ENCODE results near the gene DYNAP. TPM values are rescaled to one million over a fixed set of nuclear protein-coding genes. Genes with fewer than 3 reads are reported as not detected.

DYNAP gene
- total RNA-seq, 2 donors from 2014 or later, result not detected

DNA sequence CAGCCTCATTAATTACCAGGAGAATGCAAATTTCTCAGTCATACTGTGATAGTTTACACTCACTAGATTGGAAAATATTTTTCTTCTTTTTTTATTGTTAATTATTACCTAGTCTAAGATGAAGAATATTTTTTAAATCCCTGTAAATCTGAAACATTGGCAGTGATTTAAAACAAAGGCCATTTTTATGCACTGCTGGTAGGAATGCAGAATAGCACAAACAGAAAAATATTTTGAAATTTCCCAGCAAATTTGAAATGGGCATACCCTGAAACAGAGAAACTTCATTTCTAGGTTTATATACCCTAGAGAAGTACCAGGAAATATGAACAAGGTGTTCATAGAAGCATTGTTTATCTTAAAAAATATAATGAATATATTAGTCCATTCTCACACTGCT, 31.0 kb downstream of the DYNAP start:
- no peak overlapping the region for H3K4me3 ChIP-seq
- no peaks in the 10 kb centered on the region for H3K9me3 ChIP-seq
- no peaks in the 10 kb centered on the region for H3K27me3 ChIP-seq (replicated peaks; ENCODE audit: insufficient read depth)
- no peaks in the 10 kb centered on the region for H3K36me3 ChIP-seq
- no peak for TF ChIP-seq POLR2A (IDR thresholded peaks at IDR 0.05)
- TF ChIP-seq, protein P1, sequence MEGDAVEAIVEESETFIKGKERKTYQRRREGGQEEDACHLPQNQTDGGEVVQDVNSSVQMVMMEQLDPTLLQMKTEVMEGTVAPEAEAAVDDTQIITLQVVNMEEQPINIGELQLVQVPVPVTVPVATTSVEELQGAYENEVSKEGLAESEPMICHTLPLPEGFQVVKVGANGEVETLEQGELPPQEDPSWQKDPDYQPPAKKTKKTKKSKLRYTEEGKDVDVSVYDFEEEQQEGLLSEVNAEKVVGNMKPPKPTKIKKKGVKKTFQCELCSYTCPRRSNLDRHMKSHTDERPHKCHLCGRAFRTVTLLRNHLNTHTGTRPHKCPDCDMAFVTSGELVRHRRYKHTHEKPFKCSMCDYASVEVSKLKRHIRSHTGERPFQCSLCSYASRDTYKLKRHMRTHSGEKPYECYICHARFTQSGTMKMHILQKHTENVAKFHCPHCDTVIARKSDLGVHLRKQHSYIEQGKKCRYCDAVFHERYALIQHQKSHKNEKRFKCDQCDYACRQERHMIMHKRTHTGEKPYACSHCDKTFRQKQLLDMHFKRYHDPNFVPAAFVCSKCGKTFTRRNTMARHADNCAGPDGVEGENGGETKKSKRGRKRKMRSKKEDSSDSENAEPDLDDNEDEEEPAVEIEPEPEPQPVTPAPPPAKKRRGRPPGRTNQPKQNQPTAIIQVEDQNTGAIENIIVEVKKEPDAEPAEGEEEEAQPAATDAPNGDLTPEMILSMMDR (IDR thresholded peaks at IDR 0.05), result no peak
- TF ChIP-seq POLR2AphosphoS5 (IDR thresholded peaks at IDR 0.05), result no peak
- no peak overlapping the region for H3K27ac ChIP-seq
- DNase-seq (ENCODE audit: low spot score), result no peak
- no peaks in the 10 kb centered on the region for H3K4me1 ChIP-seq (replicated peaks)
- intact Hi-C loops (cut with DNase I), result no loop called here

DNA sequence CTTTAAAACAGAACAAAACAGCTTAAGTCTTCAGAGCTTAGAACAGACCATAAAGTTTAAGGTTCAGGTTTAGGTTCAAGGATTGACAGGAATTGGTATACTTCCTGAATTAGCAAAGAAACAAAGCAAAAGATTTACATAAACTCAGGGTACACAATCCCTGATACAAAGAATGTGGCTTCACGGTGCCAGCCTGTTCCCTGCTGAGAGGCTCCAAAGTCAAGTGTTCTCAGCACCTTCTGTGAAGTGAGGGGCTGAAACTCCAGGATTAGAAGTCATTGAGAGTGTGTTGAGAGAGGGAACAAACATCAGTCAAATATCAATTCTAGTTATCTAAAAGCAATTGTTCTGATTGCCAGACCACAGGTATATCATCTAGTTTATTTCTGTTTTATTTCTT, 35.7 kb downstream of the DYNAP start:
- DNase-seq (ENCODE audit: low spot score), result no peak
- TF ChIP-seq, protein P1 (IDR thresholded peaks at IDR 0.05), result no peak
- no peak for TF ChIP-seq POLR2A (IDR thresholded peaks at IDR 0.05)
- TF ChIP-seq POLR2AphosphoS5 (IDR thresholded peaks at IDR 0.05), result no peak
- intact Hi-C loops (cut with DNase I), result no loop called here
- Histone ChIP-seq H3K27ac (no peak overlapping the region), H3K4me1 (replicated peaks) (no peaks in the 10 kb centered on the region), H3K36me3 (no peaks in the 10 kb centered on the region), H3K9me3 (no peaks in the 10 kb centered on the region), H3K27me3 (replicated peaks; ENCODE audit: insufficient read depth) (no peaks in the 10 kb centered on the region), H3K4me3 (no peak overlapping the region)
- 87% methylated on average over 1 of the region's 1 CpG for WGBS

DNA sequence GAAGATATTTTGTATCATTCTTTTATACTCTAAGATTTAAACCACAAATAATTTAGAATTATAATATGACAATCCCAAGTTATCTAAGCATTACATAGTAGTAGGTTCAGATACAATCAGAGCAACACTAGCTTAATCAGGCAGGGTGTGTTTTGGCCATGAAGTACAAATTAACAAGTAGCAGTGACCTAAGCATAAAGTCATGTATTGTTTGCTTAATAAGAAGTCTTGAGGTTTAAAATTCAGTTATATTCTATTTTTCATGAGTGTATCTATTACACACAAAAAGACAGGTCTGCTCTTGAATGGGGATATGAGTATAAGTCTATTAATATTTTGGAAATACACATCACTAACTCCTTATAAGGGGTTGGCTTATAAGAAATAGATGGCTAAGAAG, 39.9 kb downstream of the DYNAP start:
- Histone ChIP-seq H3K27ac (no peak overlapping the region), H3K36me3 (no peaks in the 10 kb centered on the region), H3K4me1 (replicated peaks) (no peaks in the 10 kb centered on the region), H3K27me3 (replicated peaks; ENCODE audit: insufficient read depth) (no peaks in the 10 kb centered on the region), H3K9me3 (no peaks in the 10 kb centered on the region), H3K4me3 (no peak overlapping the region)
- TF ChIP-seq, protein P1 (IDR thresholded peaks at IDR 0.05), result no peak
- TF ChIP-seq POLR2AphosphoS5 (IDR thresholded peaks at IDR 0.05) (no peak), POLR2A (IDR thresholded peaks at IDR 0.05) (no peak)
- intact Hi-C loops (cut with DNase I), result no loop called here
- no peak for DNase-seq (ENCODE audit: low spot score)

DNA sequence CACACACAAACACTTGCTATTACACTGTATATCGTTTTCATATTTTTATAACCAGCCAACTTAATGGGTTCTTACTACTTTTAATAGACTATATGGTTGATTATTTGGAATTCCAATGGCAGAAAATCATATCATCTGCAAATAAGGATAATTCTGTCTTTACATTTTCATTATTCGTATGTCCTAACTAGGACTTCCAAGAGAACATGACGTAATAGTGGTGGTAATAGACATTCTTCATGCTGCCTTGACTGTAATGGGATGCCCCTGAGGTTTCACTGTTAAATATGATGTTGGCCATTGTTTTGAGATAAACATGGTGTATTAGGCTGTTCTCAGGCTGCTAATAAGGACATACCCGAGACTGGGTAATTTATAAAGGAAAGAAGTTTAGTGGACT, 45.2 kb downstream of the DYNAP start:
- intact Hi-C loops (cut with DNase I), result no loop called here
- H3K27me3 ChIP-seq (replicated peaks; ENCODE audit: insufficient read depth), result no peaks in the 10 kb centered on the region
- no peaks in the 10 kb centered on the region for H3K4me1 ChIP-seq (replicated peaks)
- H3K9me3 ChIP-seq, result no peaks in the 10 kb centered on the region
- no peak overlapping the region for H3K27ac ChIP-seq
- no peak for TF ChIP-seq POLR2A (IDR thresholded peaks at IDR 0.05)
- TF ChIP-seq, protein P1 (IDR thresholded peaks at IDR 0.05), result no peak
- TF ChIP-seq POLR2AphosphoS5 (IDR thresholded peaks at IDR 0.05), result no peak
- no peak overlapping the region for H3K4me3 ChIP-seq
- no peaks in the 10 kb centered on the region for H3K36me3 ChIP-seq
- WGBS, result 52% methylated on average over 4 of the region's 4 CpGs
- DNase-seq (ENCODE audit: low spot score), result no peak

DNA sequence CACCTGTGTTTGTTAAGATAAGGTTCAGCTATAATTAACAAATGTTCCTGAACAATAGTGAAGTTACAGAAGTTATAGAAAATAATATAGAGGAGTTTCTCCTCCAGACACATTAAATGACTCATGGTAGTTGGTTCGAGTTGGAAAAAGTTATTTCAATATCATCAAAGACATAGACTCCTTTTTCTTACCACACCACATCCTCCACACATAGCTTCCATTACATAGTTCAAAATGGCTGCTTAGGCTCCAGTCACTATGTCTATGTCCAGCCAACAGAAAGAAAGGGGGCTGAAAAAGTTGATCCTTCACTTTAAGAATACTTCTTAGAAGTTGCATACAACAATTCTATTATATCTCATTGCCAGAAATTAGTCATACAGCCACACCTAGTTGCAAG, 50.7 kb downstream of the DYNAP start:
- DNase-seq (ENCODE audit: low spot score), result no peak
- intact Hi-C loops (cut with DNase I), result no loop called here

More for the DNA sequence above, 50.7 kb downstream of the DYNAP start:
- TF ChIP-seq POLR2AphosphoS5 (IDR thresholded peaks at IDR 0.05) (no peak), POLR2A (IDR thresholded peaks at IDR 0.05) (no peak)
- TF ChIP-seq, protein P1 (IDR thresholded peaks at IDR 0.05), result no peak
- Histone ChIP-seq H3K27ac (no peak overlapping the region), H3K9me3 (no peaks in the 10 kb centered on the region), H3K27me3 (replicated peaks; ENCODE audit: insufficient read depth) (no peaks in the 10 kb centered on the region), H3K4me1 (replicated peaks) (no peaks in the 10 kb centered on the region), H3K4me3 (no peak overlapping the region), H3K36me3 (no peaks in the 10 kb centered on the region)
- WGBS, result 73% methylated on average over 1 of the region's 1 CpG

Data from prostate gland (tissue), 2 donors.